GM06990 (cell line): Measurements from ENCODE around the gene TLE2.
A peak's percentile ranks its signal among the peaks of the same experiment; 100 is the strongest.

Source experiments
- DNase-seq: peaks from one replicate; pipeline ENCODE4 v3.0.0-alpha.2; 2011; ENCODE audit not compliant: insufficient read length; ENCODE audit errors: extremely low read depth
- H3K27me3 ChIP-seq: replicated peaks from 2 replicates; pipeline ENCODE4 v1.6.0; 2011; ENCODE audit warnings: low read length; ENCODE audit not compliant: control insufficient read depth, insufficient read depth
- H3K36me3 ChIP-seq: 2 replicates; pipeline ENCODE4 v1.5.1; 2011; ENCODE audit warnings: low read length; ENCODE audit not compliant: control insufficient read depth, insufficient read depth
- H3K4me3 ChIP-seq: replicated peaks from 2 replicates; pipeline ENCODE4 v1.5.1; 2011; ENCODE audit warnings: low read depth, mild to moderate bottlenecking, control low read depth, low read length
- TF ChIP-seq, protein P1 (sequence below): IDR thresholded peaks from 2 replicates; pipeline ENCODE4 v1.5.1; 2011; ENCODE audit warnings: low read length, control low read depth, mild to moderate bottlenecking, inconsistent platforms; ENCODE audit not compliant: insufficient read depth, poor library complexity, severe bottlenecking

The TLE2 gene

DNA sequence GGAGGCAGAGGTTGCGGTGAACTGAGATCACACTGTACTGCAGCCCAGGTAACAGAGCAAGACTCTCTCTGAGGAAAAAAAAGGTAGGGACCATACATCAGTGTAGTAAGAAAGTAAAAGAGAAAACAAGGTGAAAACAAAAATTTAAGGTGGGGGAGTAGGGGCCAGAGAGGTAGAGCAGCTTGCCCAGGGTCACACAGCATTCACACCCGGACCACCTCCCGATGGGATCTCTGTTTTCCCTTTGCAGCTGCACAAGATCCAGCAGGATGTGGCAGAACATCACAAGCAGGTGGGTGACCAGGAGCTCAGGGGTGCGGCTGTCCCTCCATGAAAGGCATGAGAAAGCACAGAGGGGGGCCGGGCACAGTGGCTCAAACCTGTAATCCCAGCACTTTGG lies 47.2 kb downstream of the TLE2 start:
- no peak overlapping the region for H3K4me3 ChIP-seq
- no peak for DNase-seq
- no peaks in the 10 kb centered on the region for H3K27me3 ChIP-seq
- TF ChIP-seq, protein P1, sequence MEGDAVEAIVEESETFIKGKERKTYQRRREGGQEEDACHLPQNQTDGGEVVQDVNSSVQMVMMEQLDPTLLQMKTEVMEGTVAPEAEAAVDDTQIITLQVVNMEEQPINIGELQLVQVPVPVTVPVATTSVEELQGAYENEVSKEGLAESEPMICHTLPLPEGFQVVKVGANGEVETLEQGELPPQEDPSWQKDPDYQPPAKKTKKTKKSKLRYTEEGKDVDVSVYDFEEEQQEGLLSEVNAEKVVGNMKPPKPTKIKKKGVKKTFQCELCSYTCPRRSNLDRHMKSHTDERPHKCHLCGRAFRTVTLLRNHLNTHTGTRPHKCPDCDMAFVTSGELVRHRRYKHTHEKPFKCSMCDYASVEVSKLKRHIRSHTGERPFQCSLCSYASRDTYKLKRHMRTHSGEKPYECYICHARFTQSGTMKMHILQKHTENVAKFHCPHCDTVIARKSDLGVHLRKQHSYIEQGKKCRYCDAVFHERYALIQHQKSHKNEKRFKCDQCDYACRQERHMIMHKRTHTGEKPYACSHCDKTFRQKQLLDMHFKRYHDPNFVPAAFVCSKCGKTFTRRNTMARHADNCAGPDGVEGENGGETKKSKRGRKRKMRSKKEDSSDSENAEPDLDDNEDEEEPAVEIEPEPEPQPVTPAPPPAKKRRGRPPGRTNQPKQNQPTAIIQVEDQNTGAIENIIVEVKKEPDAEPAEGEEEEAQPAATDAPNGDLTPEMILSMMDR = no peak
- H3K36me3 ChIP-seq = no peaks in the 10 kb centered on the region

DNA sequence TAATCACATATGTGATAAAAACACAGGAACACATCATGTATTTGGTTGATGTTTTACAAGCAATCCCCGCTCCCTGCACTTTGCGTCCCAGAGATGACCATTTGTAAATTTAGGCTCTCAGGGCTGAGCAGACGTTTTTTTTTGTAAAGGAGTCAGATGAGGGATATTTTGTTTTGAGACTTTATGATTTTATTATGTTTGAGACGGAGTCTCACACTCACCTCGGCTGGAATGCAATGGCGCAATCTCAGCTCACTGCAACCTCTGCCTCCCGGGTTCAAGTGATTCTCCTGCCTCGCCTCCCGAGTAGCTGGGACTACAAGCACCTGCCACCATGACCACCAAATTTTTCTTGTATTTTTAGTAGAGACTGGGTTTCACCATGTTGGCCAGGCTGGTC lies 50.3 kb downstream of the TLE2 start:
- no peak overlapping the region for H3K4me3 ChIP-seq
- TF ChIP-seq, protein P1 = no peak
- no peaks in the 10 kb centered on the region for H3K27me3 ChIP-seq

DNA sequence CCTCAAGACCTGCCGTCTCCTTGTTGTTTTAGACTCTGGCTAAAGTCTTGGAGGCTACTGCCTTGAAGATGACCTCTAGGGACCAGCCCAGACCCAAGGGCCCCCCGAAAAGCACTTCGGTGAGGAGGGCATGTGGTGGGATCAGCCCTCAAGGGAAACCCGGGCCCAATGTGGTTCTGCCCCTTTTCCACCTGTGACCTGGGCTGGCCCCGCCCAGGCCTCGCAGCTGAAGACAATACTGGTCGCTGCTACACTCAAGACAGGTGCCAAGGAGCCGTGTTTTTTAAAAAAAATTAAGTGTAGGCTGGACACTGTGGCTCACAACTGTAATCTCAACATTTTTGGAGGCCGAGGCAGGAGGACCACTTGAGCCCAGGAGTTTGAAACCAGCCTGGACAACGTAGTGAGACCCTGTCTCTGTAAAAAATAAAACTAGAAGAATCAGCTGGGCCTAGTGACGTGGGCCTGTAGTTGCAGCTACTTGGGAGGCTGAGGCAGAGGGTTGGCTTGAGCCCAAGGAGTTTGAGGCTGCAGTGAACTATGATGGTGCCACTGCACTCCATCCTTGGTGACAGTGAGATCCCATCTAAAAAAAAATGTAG lies 50.8 kb downstream of the TLE2 start:
- no peaks in the 10 kb centered on the region for H3K36me3 ChIP-seq
- TF ChIP-seq, protein P1 = no peak
- no peak for DNase-seq
- H3K27me3 ChIP-seq = no peaks in the 10 kb centered on the region
- H3K4me3 ChIP-seq = no peak overlapping the region; the same call in 1 of the 2 replicates

More for the DNA sequence above, 50.3 kb downstream of the TLE2 start:
- no peak for DNase-seq
- no peaks in the 10 kb centered on the region for H3K36me3 ChIP-seq

DNA sequence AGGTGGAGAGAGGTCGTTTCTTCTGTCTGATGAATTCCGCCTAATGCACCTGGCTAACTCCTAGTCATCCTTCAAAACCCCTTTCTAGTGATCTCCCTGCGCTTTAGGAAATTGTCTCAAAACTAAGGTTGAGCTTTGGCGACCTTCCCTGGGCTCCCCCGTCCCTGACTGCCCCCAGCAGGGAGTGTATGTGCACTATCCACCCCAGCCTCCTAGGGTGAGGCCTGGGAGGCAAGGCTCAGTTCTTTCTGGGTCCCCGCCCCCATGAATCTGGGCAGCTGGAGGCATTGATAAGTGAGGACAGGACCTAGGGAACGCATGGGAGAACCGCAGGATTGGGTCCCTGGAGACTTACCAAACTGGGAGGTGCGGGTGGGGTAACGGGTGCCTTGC lies 51.3 kb downstream of the TLE2 start:
- peak overlapping the region; percentile 66 for H3K4me3 ChIP-seq
- no peaks in the 10 kb centered on the region for H3K36me3 ChIP-seq
- TF ChIP-seq, protein P1 = peak; percentile 4
- no peak for DNase-seq
- no peaks in the 10 kb centered on the region for H3K27me3 ChIP-seq

DNA sequence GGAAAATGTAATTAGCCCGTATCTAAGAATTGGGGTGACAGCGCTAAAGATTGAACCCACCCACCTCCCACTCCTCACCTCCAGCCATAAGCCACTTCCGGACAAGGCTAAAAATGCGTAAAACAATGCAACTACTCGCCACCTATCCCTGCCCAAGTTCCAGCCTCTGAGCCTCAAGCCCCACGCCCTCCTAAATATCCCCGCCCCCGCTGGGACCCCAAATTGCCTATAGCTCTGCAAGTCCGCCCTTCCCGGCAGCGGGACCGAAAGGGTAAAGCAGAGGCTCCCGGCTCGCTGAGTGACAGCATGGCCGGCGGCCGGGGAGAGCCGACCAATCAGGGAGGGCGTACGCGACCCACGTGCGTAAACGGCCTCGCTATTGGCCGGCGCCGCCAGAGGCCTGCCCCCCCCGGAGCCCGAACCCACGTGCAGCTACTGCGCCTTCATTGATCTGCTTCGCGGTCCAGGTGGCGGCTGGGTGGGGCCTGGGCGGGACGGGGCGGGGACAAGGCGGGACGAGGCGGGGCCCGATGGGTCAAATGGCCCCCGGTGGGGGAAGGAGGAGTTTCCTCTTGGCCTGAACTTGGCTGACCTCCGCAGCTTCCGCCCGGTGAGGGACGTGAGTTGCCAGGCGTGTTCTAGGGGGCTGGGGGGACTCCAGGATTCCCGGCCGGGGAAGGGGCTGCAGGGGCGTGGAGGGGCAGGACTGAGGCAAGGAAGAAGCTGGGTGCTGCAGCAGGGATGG lies 51.9 kb downstream of the TLE2 start, which contains the start of gene TLE6:
Gene TLE6, plus strand, starts transcription at position 564 of the 745 bp plus-strand sequence. CDS start 670 bp downstream, outside the sequence.
- TF ChIP-seq, protein P1 = no peak
- no peaks in the 10 kb centered on the region for H3K36me3 ChIP-seq
- peak within 1 kb of the TSS; percentile 77 for H3K4me3 ChIP-seq
- H3K27me3 ChIP-seq = no peaks in the 10 kb centered on the region
- DNase-seq = peak; percentile 98
